K562 (cell line): ENCODE data around the gene CUX1. TPM values are rescaled to one million over a fixed set of nuclear protein-coding genes. Genes with fewer than 3 reads are reported as not detected.
"Not testable (repeated sequence)": the region's sequence is repeated elsewhere in the genome, so short reads cannot be mapped to it uniquely, and the experiment has no call there.

Source experiments
- ATAC-seq: fragments of 200-7000 bp; cut with Tn5 transposase; 3 replicates; pipeline ENCODE4 v1.9.1; 2020; ENCODE audit warnings: moderate library complexity
- BruUV-seq: library from RNA; stranded (reverse); fragments of 400-500 nt; replicated peaks from 2 replicates; lab custom pipeline; 2021; lab: Mats Ljungman, UMichigan
- CTCF ChIA-PET: fragments of 300-600 bp; formaldehyde crosslinking; extraction: SDS; loops from one replicate; lab custom pipeline; 2021; ENCODE audit warnings: low intra/inter-chr PET ratio; lab: Yijun Ruan, JAX
- POLR2A ChIA-PET: fragments of 300-600, 350-650 bp; sonication (Branson Sonifier 250); formaldehyde crosslinking; extraction: SDS; loops from one replicate; lab custom pipeline; 2021; ENCODE audit warnings: antibody characterized with exemption, inconsistent platforms; lab: Yijun Ruan, JAX
- DNase-seq, 4 experiments: peaks; one replicate each; pipeline versions ENCODE4 v3.0.0 to v3.0.0-alpha.2; 2011 to 2018; ENCODE audit warnings: low spot score in 3 of 4, mixed read lengths in 3 of 4; ENCODE audit errors: extremely low read depth in 1 of 4
- FAIRE-seq: peaks from 2 replicates; lab custom pipeline; 2011; peaks lifted over from hg19 to GRCh38; lab: Jason Lieb, UNC
- H2AFZ ChIP-seq: 2 replicates; pipeline ENCODE4 v1.6.0; 2011; ENCODE audit warnings: low read depth, low read length, control low read depth, inconsistent platforms
- H3K27ac ChIP-seq: fragments of 200-600 bp; 3 replicates; pipeline ENCODE4 v1.8.0; 2011; ENCODE audit warnings: low read depth, mild to moderate bottlenecking, control low read depth, inconsistent platforms, low read length, moderate library complexity, mixed read lengths; ENCODE audit errors: extremely low read depth
- H3K27me3 ChIP-seq, 2 experiments: fragments of 300-600 bp in 1 of 2; 2 replicates in 1 of 2; 3 replicates in 1 of 2; pipeline versions ENCODE4 v1.6.0 to v1.8.0; 2011; ENCODE audit warnings: inconsistent platforms in 2 of 2, low read length in 2 of 2, mild to moderate bottlenecking in 1 of 2, mixed read lengths in 1 of 2, moderate library complexity in 1 of 2; ENCODE audit not compliant: control insufficient read depth in 2 of 2, insufficient read depth in 2 of 2
- H3K36me3 ChIP-seq: fragments of 300-600 bp; 3 replicates; pipeline ENCODE4 v1.8.0; 2011; ENCODE audit warnings: mild to moderate bottlenecking, low read length, inconsistent platforms; ENCODE audit not compliant: control insufficient read depth, insufficient read depth
- H3K4me1 ChIP-seq, 2 experiments: fragments of 200-600 bp in 1 of 2; replicated peaks in 1 of 2; 2 replicates in 1 of 2; 3 replicates in 1 of 2; pipeline versions ENCODE4 v1.5.1 to v1.8.0; 2011; ENCODE audit warnings: inconsistent platforms in 2 of 2, low read length in 2 of 2, mild to moderate bottlenecking in 1 of 2, mixed read lengths in 1 of 2, moderate library complexity in 1 of 2; ENCODE audit not compliant: control insufficient read depth in 2 of 2, insufficient read depth in 2 of 2
- H3K4me2 ChIP-seq: 2 replicates; pipeline ENCODE4 v1.6.1; 2011; ENCODE audit warnings: low read length, control low read depth, inconsistent platforms, mixed read lengths; ENCODE audit not compliant: insufficient read depth
- H3K4me3 ChIP-seq: fragments of 200-600 bp; sonication (generic), shearing (Covaris generic); 2 replicates; pipeline ENCODE4 v1.5.1; 2016; ENCODE audit warnings: control low read depth, inconsistent platforms
- H3K79me2 ChIP-seq: fragments of 200-600 bp; 3 replicates; pipeline ENCODE4 v1.8.0; 2011; ENCODE audit warnings: low read length, inconsistent platforms; ENCODE audit not compliant: control insufficient read depth, insufficient read depth
- H3K9ac ChIP-seq, 2 experiments: 2 replicates each; pipeline versions ENCODE4 v1.6.0 to v1.6.1; 2011; ENCODE audit warnings: low read depth in 2 of 2, low read length in 2 of 2, control low read depth in 1 of 2, inconsistent platforms in 1 of 2, mild to moderate bottlenecking in 1 of 2, mixed read lengths in 1 of 2; ENCODE audit not compliant: insufficient read depth in 1 of 2
- H3K9me1 ChIP-seq: one replicate; pipeline ENCODE4 v1.6.0; 2011; ENCODE audit warnings: inconsistent platforms, mild to moderate bottlenecking, low read length, moderate library complexity; ENCODE audit not compliant: control insufficient read depth, insufficient read depth
- H3K9me3 ChIP-seq: replicated peaks from 2 replicates; pipeline ENCODE4 v1.5.1; 2011; ENCODE audit warnings: low read depth, low read length, inconsistent platforms; ENCODE audit not compliant: control insufficient read depth, insufficient read depth
- H4K20me1 ChIP-seq: replicated peaks from 2 replicates; pipeline ENCODE4 v1.6.1; 2011; ENCODE audit warnings: low read length, inconsistent platforms, mixed read lengths; ENCODE audit not compliant: control insufficient read depth, insufficient read depth
- FOSL1 ChIP-seq: fragments of 200-800 bp; sonication (Bioruptor generic); conservative IDR thresholded peaks from 2 replicates; pipeline ENCODE4 v1.6.1; 2016; ENCODE audit warnings: missing genetic modification characterization, missing compliant biosample characterization
- JUND ChIP-seq, 2 experiments: IDR thresholded peaks; 2 replicates in 1 of 2; 3 replicates in 1 of 2; pipeline ENCODE4 v1.6.1; 2011; ENCODE audit warnings: borderline replicate concordance in 2 of 2, low read depth in 2 of 2, low read length in 2 of 2, improper control_type of control experiment in 1 of 2, missing biosample characterization in 1 of 2, missing genetic modification characterization in 1 of 2, missing genetic modification reagents in 1 of 2
- ZNF197 ChIP-seq: fragments of 200-800 bp; sonication (Bioruptor generic); IDR thresholded peaks from 2 replicates; pipeline ENCODE4 v1.6.1; 2016; ENCODE audit warnings: low read depth, missing genetic modification characterization, missing compliant biosample characterization
- ZNF384 ChIP-seq: IDR thresholded peaks from 2 replicates; pipeline ENCODE4 v1.6.1; 2012; ENCODE audit warnings: low read depth, low read length, improper control_type of control experiment
- ZNF589 ChIP-seq: fragments of 200-800 bp; sonication (Bioruptor generic); IDR thresholded peaks from 2 replicates; pipeline ENCODE4 v1.6.1; 2016; ENCODE audit warnings: low read depth, missing genetic modification characterization, missing compliant biosample characterization
- WGBS: fragments of 100-300 bp; shearing (Covaris generic); methylation state at CpG from one replicate; pipeline ENCODE4 v1.1.6; 2016; ENCODE audit warnings: low coverage, mixed read lengths; ENCODE audit not compliant: insufficient coverage; ENCODE audit errors: missing lambda C conversion rate; 5-methylcytosine and 5-hydroxymethylcytosine counted together
- in situ Hi-C: fragments of 300-500 bp; cut with MboI; formaldehyde crosslinking; loops from 4 replicates; pipeline ENCODE4 v1.15.0; 2018; ENCODE audit warnings: inconsistent platforms, mixed read lengths
- intact Hi-C: fragments of 100-400 bp; cut with micrococcal nuclease; formaldehyde crosslinking; loops from 2 replicates; pipeline ENCODE4 v1.14.2; 2022
- polyA plus RNA-seq, 8 experiments: library from polyadenylated mRNA; depleted of rRNA in 4 of 8; stranded (reverse) in 5 of 8; unstranded in 3 of 8; fragments of >200 nt; fragmentation: Nextera tagmentation in 2 of 8; fragmentation: Illumina TruSeq in 1 of 8; extraction: Ambion mirVana in 2 of 8; extraction: Trizol in 1 of 8; gene quantifications; 2 replicates each; pipeline versions ENCODE4 v1.2.1 to v1.2.3, GENCODE V29; 2011 to 2014; ENCODE audit warnings: inconsistent platforms in 1 of 8, missing spikeins in 1 of 8
- total RNA-seq, 7 experiments: library from RNA; depleted of rRNA in 6 of 7; stranded (reverse); fragments of >200 nt in 6 of 7; fragmentation: Illumina TruSeq in 2 of 7; extraction: Trizol in 2 of 7; gene quantifications; 2 replicates each; pipeline versions ENCODE4 v1.2.1 to v1.2.3, GENCODE V29; 2011 to 2021; ENCODE audit warnings: low replicate concordance in 1 of 7
- TF ChIP-seq, protein P1 (sequence below): fragments of 250-450 bp; sonication (Bioruptor Pico); IDR thresholded peaks from 2 replicates; pipeline ENCODE4 v1.4.0; 2020
- TF ChIP-seq, protein P2 (sequence below): fragments of 450-650 bp; IDR thresholded peaks from 2 replicates; pipeline ENCODE4 v1.6.1; 2016

CUX1 gene
- total and polyA plus RNA-seq, 9 of the 15 experiments (the other 6 are each of a cell fraction or from before 2014, with no cell fraction given): 3.6 to 55.3 (median 25.2) TPM

DNA sequence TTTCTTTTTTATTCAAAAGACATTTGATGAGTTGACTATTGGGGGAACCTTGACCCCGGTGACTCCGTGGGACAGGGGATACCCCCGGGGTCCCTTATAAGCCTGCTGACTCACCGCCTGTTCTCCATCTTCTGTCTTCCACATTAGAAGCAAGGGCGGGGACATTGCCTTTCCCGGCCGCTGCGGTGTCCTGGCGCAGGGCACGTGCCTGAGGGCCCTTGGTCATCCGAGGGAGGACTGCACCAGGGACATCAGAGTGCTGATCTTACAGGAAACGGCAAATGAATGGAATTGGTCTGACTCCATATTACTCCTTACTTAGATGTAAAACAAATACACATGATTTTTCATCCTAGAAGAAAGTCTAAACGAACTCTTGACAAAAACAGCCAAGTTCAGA is 170.1 kb downstream of the CUX1 start (continued):
- TF ChIP-seq ZNF197 (CRISPR knock-in tag) (no peak), ZNF589 (CRISPR knock-in tag) (no peak)
- TF ChIP-seq, protein P1, sequence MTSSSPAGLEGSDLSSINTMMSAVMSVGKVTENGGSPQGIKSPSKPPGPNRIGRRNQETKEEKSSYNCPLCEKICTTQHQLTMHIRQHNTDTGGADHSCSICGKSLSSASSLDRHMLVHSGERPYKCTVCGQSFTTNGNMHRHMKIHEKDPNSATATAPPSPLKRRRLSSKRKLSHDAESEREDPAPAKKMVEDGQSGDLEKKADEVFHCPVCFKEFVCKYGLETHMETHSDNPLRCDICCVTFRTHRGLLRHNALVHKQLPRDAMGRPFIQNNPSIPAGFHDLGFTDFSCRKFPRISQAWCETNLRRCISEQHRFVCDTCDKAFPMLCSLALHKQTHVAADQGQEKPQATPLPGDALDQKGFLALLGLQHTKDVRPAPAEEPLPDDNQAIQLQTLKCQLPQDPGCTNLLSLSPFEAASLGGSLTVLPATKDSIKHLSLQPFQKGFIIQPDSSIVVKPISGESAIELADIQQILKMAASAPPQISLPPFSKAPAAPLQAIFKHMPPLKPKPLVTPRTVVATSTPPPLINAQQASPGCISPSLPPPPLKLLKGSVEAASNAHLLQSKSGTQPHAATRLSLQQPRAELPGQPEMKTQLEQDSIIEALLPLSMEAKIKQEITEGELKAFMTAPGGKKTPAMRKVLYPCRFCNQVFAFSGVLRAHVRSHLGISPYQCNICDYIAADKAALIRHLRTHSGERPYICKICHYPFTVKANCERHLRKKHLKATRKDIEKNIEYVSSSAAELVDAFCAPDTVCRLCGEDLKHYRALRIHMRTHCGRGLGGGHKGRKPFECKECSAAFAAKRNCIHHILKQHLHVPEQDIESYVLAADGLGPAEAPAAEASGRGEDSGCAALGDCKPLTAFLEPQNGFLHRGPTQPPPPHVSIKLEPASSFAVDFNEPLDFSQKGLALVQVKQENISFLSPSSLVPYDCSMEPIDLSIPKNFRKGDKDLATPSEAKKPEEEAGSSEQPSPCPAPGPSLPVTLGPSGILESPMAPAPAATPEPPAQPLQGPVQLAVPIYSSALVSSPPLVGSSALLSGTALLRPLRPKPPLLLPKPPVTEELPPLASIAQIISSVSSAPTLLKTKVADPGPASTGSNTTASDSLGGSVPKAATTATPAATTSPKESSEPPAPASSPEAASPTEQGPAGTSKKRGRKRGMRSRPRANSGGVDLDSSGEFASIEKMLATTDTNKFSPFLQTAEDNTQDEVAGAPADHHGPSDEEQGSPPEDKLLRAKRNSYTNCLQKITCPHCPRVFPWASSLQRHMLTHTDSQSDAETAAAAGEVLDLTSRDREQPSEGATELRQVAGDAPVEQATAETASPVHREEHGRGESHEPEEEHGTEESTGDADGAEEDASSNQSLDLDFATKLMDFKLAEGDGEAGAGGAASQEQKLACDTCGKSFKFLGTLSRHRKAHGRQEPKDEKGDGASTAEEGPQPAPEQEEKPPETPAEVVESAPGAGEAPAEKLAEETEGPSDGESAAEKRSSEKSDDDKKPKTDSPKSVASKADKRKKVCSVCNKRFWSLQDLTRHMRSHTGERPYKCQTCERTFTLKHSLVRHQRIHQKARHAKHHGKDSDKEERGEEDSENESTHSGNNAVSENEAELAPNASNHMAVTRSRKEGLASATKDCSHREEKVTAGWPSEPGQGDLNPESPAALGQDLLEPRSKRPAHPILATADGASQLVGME: no peak

DNA sequence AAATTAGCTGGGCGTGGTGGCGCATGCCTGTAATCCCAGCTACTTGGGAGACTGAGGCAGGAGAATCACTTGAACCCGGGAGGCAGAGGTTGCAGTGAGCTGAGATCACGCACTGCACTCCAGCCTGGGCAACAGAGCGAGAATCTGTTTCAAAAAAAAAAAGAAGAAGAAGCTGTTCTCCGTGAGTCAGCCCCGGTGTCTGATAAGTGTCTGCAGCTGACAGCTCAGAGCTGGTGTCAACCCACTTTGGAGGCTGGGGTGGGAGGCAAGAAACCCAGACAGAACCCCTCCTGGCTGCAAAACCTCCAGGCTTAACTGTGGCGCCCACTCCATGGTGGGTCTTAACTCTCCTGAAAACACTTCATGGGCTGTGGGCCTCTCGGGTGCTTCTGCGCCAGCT is 170.6 kb downstream of the CUX1 start:
- BruUV-seq, H3K36me3 ChIP-seq, H3K4me2 ChIP-seq, in situ Hi-C loops, H3K79me2 ChIP-seq, H3K9me3 ChIP-seq, H4K20me1 ChIP-seq, FAIRE-seq, H3K27me3 ChIP-seq, H3K4me3 ChIP-seq, intact Hi-C loops, H2AFZ ChIP-seq, H3K27ac ChIP-seq, H3K9me1 ChIP-seq: not testable (repeated sequence)
- Histone ChIP-seq H3K9ac (0 out of 4 replicates have a peak overlapping the region, but pooled peaks of 1 of the 2 experiments have one; percentile 9), H3K4me1 (peaks cover 3 to 20% of the 10 kb centered on the region in 2 experiments; a peak in 3 of 5 replicates)
- 61% methylated on average over 10 of the region's 10 CpGs for WGBS
- POLR2A ChIA-PET: interaction anchor here (0.5 kb wide), 1 partner anchor 108 kb away, joined by 3 read pairs; no protein-coding TSS in a partner anchor
- CTCF ChIA-PET: interaction anchor here (0.6 kb wide), 1 partner anchor 486 kb away, joined by 3 read pairs; no protein-coding TSS in a partner anchor
- peak in 2 of 4 experiments; percentile 32 to 37 for DNase-seq
- peak; percentile 32; the same call in 2 of the 3 replicates for ATAC-seq
- peak; percentile 56 for TF ChIP-seq ZNF384
- TF ChIP-seq JUND (IDR thresholded peaks at IDR 0.05; ENCODE audit: borderline replicate concordance, low read depth, low read length): peak; percentile 54; the same call in 1 of the 2 replicates
- TF ChIP-seq JUND (tag; IDR thresholded peaks at IDR 0.05; ENCODE audit: borderline replicate concordance, low read depth, low read length): peak; percentile 23; the same call in 1 of the 3 replicates
- TF ChIP-seq FOSL1 (tag): peak; percentile 52; the same call in 1 of the 2 replicates
- TF ChIP-seq, protein P2, sequence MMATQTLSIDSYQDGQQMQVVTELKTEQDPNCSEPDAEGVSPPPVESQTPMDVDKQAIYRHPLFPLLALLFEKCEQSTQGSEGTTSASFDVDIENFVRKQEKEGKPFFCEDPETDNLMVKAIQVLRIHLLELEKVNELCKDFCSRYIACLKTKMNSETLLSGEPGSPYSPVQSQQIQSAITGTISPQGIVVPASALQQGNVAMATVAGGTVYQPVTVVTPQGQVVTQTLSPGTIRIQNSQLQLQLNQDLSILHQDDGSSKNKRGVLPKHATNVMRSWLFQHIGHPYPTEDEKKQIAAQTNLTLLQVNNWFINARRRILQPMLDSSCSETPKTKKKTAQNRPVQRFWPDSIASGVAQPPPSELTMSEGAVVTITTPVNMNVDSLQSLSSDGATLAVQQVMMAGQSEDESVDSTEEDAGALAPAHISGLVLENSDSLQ: 0 out of 2 replicates have a peak, but pooled peaks have one; percentile 23
